ENCODE measurements around the gene EIF5A.

DNA sequence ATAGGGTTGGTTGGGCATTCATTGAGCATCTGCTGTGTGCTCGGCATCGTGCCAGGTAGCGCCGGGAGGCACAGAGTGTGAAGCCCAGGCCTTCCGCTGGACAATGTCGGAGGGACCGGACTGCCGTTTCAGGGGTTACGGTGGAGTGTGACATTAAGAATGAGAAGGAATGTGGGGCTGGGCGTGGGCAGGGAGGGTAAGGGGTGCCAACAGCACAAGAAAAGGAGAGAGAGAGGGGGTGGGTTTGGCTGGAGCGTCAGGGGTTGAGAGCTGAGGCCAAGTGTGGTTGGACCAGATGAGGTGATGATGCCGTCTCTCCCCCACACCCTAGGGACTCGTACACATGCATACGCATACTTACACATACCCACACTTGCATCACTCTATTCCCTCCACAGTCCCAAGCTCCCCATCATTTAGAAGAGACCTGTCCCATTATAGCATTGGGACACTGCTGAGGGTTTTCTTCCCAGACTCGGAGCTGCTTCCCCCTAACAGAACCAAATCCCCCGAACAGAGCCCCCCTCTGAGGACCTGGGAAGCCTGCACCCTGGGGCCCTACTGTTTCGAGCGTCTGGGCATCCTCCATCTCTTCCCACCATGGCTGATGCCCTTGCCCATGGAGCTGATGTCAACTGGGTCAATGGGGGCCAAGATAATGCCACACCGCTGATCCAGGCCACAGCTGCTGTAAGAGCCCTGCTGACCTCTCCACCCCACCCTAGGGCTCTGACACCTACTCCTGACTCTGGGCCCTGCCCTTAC lies 41.2 kb downstream of the EIF5A start:
- TF ChIP-seq, protein P1, sequence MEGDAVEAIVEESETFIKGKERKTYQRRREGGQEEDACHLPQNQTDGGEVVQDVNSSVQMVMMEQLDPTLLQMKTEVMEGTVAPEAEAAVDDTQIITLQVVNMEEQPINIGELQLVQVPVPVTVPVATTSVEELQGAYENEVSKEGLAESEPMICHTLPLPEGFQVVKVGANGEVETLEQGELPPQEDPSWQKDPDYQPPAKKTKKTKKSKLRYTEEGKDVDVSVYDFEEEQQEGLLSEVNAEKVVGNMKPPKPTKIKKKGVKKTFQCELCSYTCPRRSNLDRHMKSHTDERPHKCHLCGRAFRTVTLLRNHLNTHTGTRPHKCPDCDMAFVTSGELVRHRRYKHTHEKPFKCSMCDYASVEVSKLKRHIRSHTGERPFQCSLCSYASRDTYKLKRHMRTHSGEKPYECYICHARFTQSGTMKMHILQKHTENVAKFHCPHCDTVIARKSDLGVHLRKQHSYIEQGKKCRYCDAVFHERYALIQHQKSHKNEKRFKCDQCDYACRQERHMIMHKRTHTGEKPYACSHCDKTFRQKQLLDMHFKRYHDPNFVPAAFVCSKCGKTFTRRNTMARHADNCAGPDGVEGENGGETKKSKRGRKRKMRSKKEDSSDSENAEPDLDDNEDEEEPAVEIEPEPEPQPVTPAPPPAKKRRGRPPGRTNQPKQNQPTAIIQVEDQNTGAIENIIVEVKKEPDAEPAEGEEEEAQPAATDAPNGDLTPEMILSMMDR (IDR thresholded peaks at IDR 0.05) = no peak
- TF ChIP-seq POLR2A (IDR thresholded peaks at IDR 0.05) = peak in 1 of 2 donors; percentile 3

Data from adrenal gland (tissue), 5 donors.